Glutamatergic neuron (in vitro differentiated cells): ENCODE results near the gene MAP1LC3B2. TPM values are rescaled to one million over a fixed set of nuclear protein-coding genes. Genes with fewer than 3 reads are reported as not detected.

ENCODE experiments used
- DNase-seq: peaks from one replicate; pipeline ENCODE4 v3.0.0; 2022
- H3K27ac Mint-ChIP-seq: one replicate; pipeline ENCODE4 v1.8.0; 2020; ENCODE audit warnings: mild to moderate bottlenecking, mixed read lengths, inconsistent platforms; ENCODE audit not compliant: unreplicated experiment
- H3K27me3 Mint-ChIP-seq: one replicate; pipeline ENCODE4 v1.8.0; 2020; ENCODE audit warnings: mild to moderate bottlenecking, moderate library complexity, mixed read lengths, inconsistent platforms; ENCODE audit not compliant: unreplicated experiment
- H3K36me3 Mint-ChIP-seq: one replicate; pipeline ENCODE4 v1.8.0; 2020; ENCODE audit warnings: mild to moderate bottlenecking, mixed read lengths, inconsistent platforms; ENCODE audit not compliant: unreplicated experiment
- H3K4me1 Mint-ChIP-seq: one replicate; pipeline ENCODE4 v1.8.0; 2020; ENCODE audit warnings: mild to moderate bottlenecking, low read depth, mixed read lengths, inconsistent platforms; ENCODE audit not compliant: unreplicated experiment
- H3K4me3 Mint-ChIP-seq: one replicate; pipeline ENCODE4 v1.8.0; 2020; ENCODE audit warnings: mild to moderate bottlenecking, mixed read lengths, inconsistent platforms; ENCODE audit not compliant: unreplicated experiment
- H3K9me3 Mint-ChIP-seq: one replicate; pipeline ENCODE4 v1.8.0; 2020; ENCODE audit warnings: mild to moderate bottlenecking, moderate library complexity, mixed read lengths, inconsistent platforms; ENCODE audit not compliant: unreplicated experiment
- total RNA-seq: library from RNA; stranded (reverse); fragmentation: NEBNext Ultra II Directional; extraction: Animal tissue kit (Norgen Biotek cat#: 25700); gene quantifications from one replicate; pipeline ENCODE4 v1.2.1, GENCODE V29; 2021; ENCODE audit not compliant: unreplicated experiment
- TF ChIP-seq, protein P1 (sequence below): fragments of 200-600 bp; sonication (generic); IDR thresholded peaks from one replicate; pipeline ENCODE4 v1.5.0; 2021; ENCODE audit not compliant: partially characterized antibody, unreplicated experiment

MAP1LC3B2 gene
- total RNA-seq, 1 donor from 2014 or later: 4.4 TPM

GRCh38 chr12:116620124-116620491, 60.9 kb downstream of the MAP1LC3B2 start:
- H3K36me3 Mint-ChIP-seq: peaks cover 3% of the 10 kb centered on the region
- H3K27ac Mint-ChIP-seq: no peak overlapping the region
- TF ChIP-seq, protein P1, sequence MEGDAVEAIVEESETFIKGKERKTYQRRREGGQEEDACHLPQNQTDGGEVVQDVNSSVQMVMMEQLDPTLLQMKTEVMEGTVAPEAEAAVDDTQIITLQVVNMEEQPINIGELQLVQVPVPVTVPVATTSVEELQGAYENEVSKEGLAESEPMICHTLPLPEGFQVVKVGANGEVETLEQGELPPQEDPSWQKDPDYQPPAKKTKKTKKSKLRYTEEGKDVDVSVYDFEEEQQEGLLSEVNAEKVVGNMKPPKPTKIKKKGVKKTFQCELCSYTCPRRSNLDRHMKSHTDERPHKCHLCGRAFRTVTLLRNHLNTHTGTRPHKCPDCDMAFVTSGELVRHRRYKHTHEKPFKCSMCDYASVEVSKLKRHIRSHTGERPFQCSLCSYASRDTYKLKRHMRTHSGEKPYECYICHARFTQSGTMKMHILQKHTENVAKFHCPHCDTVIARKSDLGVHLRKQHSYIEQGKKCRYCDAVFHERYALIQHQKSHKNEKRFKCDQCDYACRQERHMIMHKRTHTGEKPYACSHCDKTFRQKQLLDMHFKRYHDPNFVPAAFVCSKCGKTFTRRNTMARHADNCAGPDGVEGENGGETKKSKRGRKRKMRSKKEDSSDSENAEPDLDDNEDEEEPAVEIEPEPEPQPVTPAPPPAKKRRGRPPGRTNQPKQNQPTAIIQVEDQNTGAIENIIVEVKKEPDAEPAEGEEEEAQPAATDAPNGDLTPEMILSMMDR: no peak
- H3K4me3 Mint-ChIP-seq: no peak overlapping the region
- H3K4me1 Mint-ChIP-seq: peaks cover 4% of the 10 kb centered on the region
- peaks cover 6% of the 10 kb centered on the region for H3K27me3 Mint-ChIP-seq
- H3K9me3 Mint-ChIP-seq: peaks cover 4% of the 10 kb centered on the region
- DNase-seq: no peak

- Mint-ChIP-seq H3K4me1 (peaks cover 4% of the 10 kb centered on the region), H3K36me3 (peaks cover 3% of the 10 kb centered on the region), H3K9me3 (peaks cover 4% of the 10 kb centered on the region), H3K27me3 (peaks cover 6% of the 10 kb centered on the region), H3K4me3 (no peak overlapping the region), H3K27ac (no peak overlapping the region)
- TF ChIP-seq, protein P1: no peak
- DNase-seq: no peak
Observed at GRCh38 chr12:116620492-116621191, 61.5 kb downstream of the MAP1LC3B2 start.

DNA sequence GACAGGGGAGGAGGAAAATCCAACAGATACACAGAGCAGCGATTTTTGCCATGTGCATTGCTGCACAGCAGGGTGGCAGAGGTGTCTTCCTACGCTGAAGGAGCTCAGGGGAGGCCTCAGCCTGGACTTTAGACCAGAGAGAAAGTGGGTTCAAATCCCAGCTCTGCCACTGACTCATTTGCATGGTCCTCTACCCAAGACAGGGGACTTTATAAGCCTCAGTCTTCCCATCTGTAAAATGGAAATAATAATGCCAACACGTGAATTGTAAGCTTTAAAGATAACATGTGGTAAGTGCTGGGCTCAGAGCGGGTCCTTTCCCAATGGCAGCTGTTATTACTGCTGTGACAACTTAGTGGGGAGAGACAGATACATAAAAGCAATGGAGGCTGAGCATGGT, 62.0 kb downstream of the MAP1LC3B2 start:
- no peak overlapping the region for H3K27ac Mint-ChIP-seq
- peaks cover 6% of the 10 kb centered on the region for H3K27me3 Mint-ChIP-seq
- TF ChIP-seq, protein P1: no peak
- peaks cover 4% of the 10 kb centered on the region for H3K9me3 Mint-ChIP-seq
- H3K4me3 Mint-ChIP-seq: no peak overlapping the region
- peaks cover 3% of the 10 kb centered on the region for H3K36me3 Mint-ChIP-seq
- no peak for DNase-seq
- peaks cover 4% of the 10 kb centered on the region for H3K4me1 Mint-ChIP-seq

- TF ChIP-seq, protein P1: no peak
- Mint-ChIP-seq H3K4me1 (peaks cover 4% of the 10 kb centered on the region), H3K36me3 (peaks cover 3% of the 10 kb centered on the region), H3K9me3 (peaks cover 6% of the 10 kb centered on the region), H3K27me3 (peaks cover 6% of the 10 kb centered on the region), H3K27ac (no peak overlapping the region), H3K4me3 (no peak overlapping the region)
- no peak for DNase-seq
Observed at GRCh38 chr12:116624516-116624915, 65.3 kb downstream of the MAP1LC3B2 start.

DNA sequence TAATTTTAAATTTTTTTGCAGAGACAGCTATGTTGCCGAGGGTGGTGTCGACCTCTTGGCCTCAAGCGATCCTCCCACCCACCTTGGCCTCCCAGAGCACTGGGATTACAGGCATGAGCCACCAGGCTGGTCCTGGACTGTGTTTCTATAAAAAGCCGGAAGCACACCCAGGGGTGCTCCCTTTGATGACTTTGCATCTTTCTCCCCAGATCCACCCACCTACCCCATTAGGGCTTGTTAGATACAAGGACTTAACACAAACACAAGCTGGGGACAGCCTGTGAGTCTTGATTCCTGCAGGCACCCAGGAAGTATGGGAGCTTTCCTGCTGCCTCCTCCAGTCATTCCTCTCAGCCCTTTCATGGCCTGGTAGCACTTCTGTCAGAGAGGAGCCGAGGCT, 67.0 kb downstream of the MAP1LC3B2 start:
- Mint-ChIP-seq H3K27ac (no peak overlapping the region), H3K9me3 (peaks cover 8% of the 10 kb centered on the region), H3K36me3 (peaks cover 3% of the 10 kb centered on the region), H3K4me3 (no peak overlapping the region), H3K27me3 (peaks cover 4% of the 10 kb centered on the region), H3K4me1 (peaks cover 4% of the 10 kb centered on the region)
- DNase-seq: no peak
- TF ChIP-seq, protein P1: no peak
